ENCODE data around the gene CFAP410. TPM values are rescaled to one million over a fixed set of nuclear protein-coding genes. Genes with fewer than 3 reads are reported as not detected.

CFAP410 gene
- total RNA-seq, 1 donor from 2014 or later = 27.6 TPM

DNA sequence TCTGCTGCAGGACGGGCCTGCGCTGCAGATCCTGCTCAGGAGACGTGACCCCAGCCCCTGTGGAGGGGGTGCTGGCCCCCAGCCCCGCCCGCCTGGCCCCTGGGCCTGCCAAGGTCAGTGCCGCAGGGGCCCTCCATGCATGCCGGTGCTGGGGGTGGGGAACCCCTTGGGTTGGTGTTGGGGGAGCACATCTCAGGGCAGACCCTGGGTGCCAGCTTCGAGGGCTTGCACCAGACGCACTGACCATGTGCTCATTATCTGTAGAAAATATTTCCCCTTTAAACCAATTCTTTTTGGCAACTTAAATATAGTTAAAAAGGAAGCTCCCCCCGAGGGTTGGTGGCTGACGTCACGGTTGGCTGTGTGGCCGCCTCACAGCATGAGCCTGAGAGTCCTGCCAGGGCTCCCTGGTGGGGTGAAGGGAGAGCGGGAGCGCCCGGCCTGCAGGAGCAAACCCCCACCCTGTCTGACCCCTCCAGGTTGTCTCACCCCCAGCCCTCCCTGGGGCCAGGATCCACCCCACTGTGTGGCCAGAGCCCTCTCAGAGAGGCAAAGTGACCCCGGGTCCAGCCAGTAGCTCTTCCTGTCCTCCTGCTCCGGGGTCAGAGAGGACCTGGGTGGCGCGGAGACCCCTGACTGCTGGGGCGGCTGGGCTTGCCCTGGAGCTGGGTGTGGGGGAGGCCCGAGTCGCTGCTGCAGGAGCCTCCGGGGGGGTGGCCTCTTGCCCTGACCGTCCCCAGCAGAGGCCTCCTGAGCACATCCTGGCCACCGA is 44.6 kb downstream of the CFAP410 start:
- Mint-ChIP-seq H3K36me3 (no peaks in the 10 kb centered on the region), H3K27ac (no peak overlapping the region), H3K27me3 (ENCODE audit: low read depth) (no peaks in the 10 kb centered on the region), H3K9me3 (no peaks in the 10 kb centered on the region), H3K4me3 (no peak overlapping the region), H3K4me1 (peaks cover 13% of the 10 kb centered on the region)
- TF ChIP-seq, protein P1, sequence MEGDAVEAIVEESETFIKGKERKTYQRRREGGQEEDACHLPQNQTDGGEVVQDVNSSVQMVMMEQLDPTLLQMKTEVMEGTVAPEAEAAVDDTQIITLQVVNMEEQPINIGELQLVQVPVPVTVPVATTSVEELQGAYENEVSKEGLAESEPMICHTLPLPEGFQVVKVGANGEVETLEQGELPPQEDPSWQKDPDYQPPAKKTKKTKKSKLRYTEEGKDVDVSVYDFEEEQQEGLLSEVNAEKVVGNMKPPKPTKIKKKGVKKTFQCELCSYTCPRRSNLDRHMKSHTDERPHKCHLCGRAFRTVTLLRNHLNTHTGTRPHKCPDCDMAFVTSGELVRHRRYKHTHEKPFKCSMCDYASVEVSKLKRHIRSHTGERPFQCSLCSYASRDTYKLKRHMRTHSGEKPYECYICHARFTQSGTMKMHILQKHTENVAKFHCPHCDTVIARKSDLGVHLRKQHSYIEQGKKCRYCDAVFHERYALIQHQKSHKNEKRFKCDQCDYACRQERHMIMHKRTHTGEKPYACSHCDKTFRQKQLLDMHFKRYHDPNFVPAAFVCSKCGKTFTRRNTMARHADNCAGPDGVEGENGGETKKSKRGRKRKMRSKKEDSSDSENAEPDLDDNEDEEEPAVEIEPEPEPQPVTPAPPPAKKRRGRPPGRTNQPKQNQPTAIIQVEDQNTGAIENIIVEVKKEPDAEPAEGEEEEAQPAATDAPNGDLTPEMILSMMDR (IDR thresholded peaks at IDR 0.05; ENCODE audit: unreplicated experiment) = no peak
- no peak for DNase-seq (ENCODE audit: low spot score in 2 of 2, unreplicated experiment in 2 of 2)

DNA sequence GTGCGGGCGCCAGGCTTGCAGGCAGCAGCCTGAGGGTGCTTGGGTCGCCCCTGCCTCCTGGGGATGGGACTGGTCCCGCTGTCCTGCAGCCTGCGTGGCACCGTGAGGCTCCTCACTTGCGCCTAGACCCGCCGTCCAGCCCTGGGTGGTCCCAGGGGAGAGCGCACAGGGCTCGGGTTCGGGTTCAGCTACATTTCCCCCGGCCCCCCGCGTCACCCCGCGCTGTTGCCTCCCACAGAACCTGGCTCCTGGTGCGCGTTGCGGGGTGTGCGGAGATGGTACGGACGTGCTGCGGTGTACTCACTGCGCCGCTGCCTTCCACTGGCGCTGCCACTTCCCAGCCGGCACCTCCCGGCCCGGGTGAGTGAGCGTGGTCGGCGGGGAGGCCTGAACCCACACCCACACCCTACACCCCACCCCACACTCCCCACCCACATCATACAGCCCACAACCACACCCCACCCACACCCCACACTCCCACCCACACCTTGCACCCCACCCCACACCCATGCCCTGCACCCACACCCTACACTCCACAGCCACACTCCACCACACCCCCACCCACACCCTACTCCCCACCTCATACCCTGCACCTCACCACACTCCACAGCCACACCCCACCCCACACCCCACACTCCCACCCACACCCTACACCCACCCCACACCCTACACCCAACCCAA is 45.5 kb downstream of the CFAP410 start:
- no peaks in the 10 kb centered on the region for H3K27me3 Mint-ChIP-seq (ENCODE audit: low read depth)
- H3K4me3 Mint-ChIP-seq = no peak overlapping the region
- no peak for DNase-seq (ENCODE audit: low spot score in 2 of 2, unreplicated experiment in 2 of 2)
- H3K36me3 Mint-ChIP-seq = no peaks in the 10 kb centered on the region
- no peaks in the 10 kb centered on the region for H3K9me3 Mint-ChIP-seq
- TF ChIP-seq, protein P1 (IDR thresholded peaks at IDR 0.05; ENCODE audit: unreplicated experiment) = no peak
- peaks cover 9% of the 10 kb centered on the region for H3K4me1 Mint-ChIP-seq
- no peak overlapping the region for H3K27ac Mint-ChIP-seq

DNA sequence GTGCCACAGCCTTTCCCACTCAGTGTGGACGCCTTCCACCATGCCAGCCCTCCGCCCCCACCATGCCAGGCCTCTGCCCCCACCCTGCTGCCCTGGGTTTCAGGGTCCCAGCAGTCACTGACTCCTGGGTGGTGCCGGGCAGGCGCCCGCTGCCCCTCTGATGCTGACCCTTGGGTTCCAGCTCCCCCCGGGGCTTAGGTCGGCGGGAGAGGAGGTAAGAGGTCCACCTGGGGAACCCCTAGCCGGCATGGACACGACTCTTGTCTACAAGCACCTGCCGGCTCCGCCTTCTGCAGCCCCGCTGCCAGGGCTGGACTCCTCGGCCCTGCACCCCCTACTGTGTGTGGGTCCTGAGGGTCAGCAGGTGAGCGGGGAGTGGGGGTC is 46.4 kb downstream of the CFAP410 start:
- H3K9me3 Mint-ChIP-seq = no peaks in the 10 kb centered on the region
- peaks cover 8% of the 10 kb centered on the region for H3K4me1 Mint-ChIP-seq
- H3K36me3 Mint-ChIP-seq = no peaks in the 10 kb centered on the region
- peaks cover 5% of the 10 kb centered on the region for H3K27me3 Mint-ChIP-seq (ENCODE audit: low read depth)
- DNase-seq (ENCODE audit: low spot score in 2 of 2, unreplicated experiment in 2 of 2) = no peak
- H3K27ac Mint-ChIP-seq = no peak overlapping the region
- TF ChIP-seq, protein P1 (IDR thresholded peaks at IDR 0.05; ENCODE audit: unreplicated experiment) = no peak
- H3K4me3 Mint-ChIP-seq = no peak overlapping the region

DNA sequence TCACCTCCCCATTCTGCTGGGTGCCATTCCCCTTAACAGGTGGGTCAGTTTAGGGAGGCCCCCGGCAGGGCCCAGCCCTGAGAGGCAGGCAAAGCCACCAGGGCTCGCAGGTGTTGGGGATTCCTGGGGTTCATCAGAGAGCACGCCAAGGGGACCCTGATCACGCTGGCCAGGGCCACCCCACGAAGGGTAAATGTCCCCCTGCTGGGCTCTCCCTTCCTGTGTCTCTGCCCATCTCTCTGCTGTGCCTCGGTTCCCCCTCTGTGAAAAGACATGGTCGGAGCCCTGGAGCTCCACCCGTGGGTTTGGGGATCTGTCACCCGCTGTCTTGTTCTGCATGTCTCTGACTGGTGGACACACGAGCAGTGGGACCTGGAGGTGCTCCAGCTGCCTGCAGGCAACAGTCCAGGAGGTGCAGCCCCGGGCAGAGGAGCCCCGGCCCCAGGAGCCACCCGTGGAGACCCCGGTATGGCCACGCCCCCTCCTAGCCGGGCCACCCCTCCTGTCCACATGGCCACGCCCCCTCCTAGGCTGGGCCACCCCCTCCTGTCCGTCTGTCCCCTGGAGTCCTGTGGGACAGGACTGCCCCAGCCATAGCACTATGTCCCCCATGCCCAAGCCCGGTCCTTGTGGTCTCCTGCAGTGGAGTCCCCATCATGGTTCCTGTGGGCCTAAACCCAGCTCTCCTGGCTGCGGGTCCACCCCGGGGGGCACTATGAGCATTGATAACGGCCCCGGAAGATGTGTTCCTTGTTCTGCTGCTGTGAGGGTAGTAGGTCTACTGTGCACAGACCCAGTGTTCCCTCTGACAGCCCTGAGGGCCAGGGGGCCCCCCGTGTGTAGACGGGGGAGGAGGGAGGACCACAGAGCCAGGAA is 47.0 kb downstream of the CFAP410 start:
- H3K27me3 Mint-ChIP-seq (ENCODE audit: low read depth) = peaks cover 6% of the 10 kb centered on the region
- H3K4me1 Mint-ChIP-seq = peaks cover 5% of the 10 kb centered on the region
- DNase-seq (ENCODE audit: low spot score in 2 of 2, unreplicated experiment in 2 of 2) = no peak
- H3K36me3 Mint-ChIP-seq = no peaks in the 10 kb centered on the region
- H3K27ac Mint-ChIP-seq = no peak overlapping the region
- TF ChIP-seq, protein P1 (IDR thresholded peaks at IDR 0.05; ENCODE audit: unreplicated experiment) = no peak
- H3K9me3 Mint-ChIP-seq = no peaks in the 10 kb centered on the region
- H3K4me3 Mint-ChIP-seq = no peak overlapping the region

DNA sequence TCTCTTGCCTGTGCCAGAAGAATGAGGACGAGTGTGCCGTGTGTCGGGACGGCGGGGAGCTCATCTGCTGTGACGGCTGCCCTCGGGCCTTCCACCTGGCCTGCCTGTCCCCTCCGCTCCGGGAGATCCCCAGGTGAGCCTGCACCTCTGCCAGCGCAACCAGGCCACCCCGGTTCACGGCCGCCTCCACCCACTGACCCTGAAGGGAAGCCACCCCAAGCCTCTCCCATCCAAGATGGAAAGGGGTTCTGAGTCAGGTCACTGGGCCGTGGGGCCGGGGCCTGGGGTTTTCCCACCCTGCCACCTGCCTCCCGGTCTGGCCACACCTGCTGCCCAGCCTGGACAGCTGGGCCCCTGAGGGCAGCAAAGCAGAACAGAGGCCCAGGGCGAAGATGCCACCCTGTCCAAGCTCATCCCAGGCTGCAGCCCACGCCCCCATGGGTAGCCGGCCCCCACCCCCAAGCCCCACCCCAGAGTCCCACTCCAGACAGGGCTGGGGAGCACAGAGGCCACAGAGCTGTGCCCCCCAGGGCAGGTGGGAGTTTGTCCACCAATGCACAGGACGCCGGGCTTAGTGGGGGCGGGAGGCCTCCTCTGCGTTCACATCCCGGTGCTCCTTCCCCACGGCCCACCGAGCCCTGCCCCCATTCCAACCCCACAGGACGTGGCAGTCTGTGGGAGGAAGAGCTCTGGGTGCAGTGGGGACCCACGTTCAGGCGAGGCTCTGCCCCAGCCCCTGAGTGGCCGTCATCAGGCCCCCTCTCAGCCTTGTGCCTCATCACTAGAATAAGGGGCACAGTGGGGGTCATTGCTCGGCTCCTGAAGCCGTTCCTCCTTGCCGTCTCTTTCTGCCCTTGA is 47.9 kb downstream of the CFAP410 start:
- Mint-ChIP-seq H3K36me3 (no peaks in the 10 kb centered on the region), H3K4me1 (peaks cover 5% of the 10 kb centered on the region), H3K27ac (no peak overlapping the region), H3K9me3 (no peaks in the 10 kb centered on the region), H3K27me3 (ENCODE audit: low read depth) (peaks cover 11% of the 10 kb centered on the region), H3K4me3 (no peak overlapping the region)
- TF ChIP-seq, protein P1 (IDR thresholded peaks at IDR 0.05; ENCODE audit: unreplicated experiment) = no peak
- no peak for DNase-seq (ENCODE audit: low spot score in 2 of 2, unreplicated experiment in 2 of 2)

Measured in mesothelial cell of epicardium (in vitro differentiated cells).